GM18520 (cell line): Measurements from ENCODE around the gene HSD3B2.
"Not testable (repeated sequence)": the region's sequence is repeated elsewhere in the genome, so short reads cannot be mapped to it uniquely, and the experiment has no call there.

Experiments
- ATAC-seq: cut with Tn5 transposase; IDR thresholded peaks from one replicate; pipeline ENCODE4 v1.9.1; 2021; ENCODE audit not compliant: unreplicated experiment

The HSD3B2 gene

GRCh38 chr1:119414950-119415349 is at the start of gene HSD3B2:
TSS of gene HSD3B2 (plus strand) at chr1:119415150. CDS start at chr1:119415420, 270 bp downstream.
- ATAC-seq, result no peak

GRCh38 chr1:119366424-119366823 is 48.5 kb upstream of the HSD3B2 start:
- ATAC-seq, result peak; percentile 57

- ATAC-seq, result no peak
These were observed 47.4 kb upstream of the HSD3B2 start for GRCh38 chr1:119367432-119368124.

- no peak for ATAC-seq
These were observed 46.4 kb upstream of the HSD3B2 start, which contains the start of gene HAO2 for GRCh38 chr1:119368554-119368953. TSS of gene HAO2 (plus strand) at chr1:119368785. CDS start at chr1:119381086, 12,301 bp downstream.

GRCh38 chr1:119370748-119371147 is 44.2 kb upstream of the HSD3B2 start:
- ATAC-seq, result no peak

GRCh38 chr1:119371815-119372214 is 43.1 kb upstream of the HSD3B2 start:
- no peak for ATAC-seq

- ATAC-seq, result peak; percentile 52
These were observed 42.4 kb upstream of the HSD3B2 start for GRCh38 chr1:119372503-119373086.

GRCh38 chr1:119373465-119373864 is 41.5 kb upstream of the HSD3B2 start:
- no peak for ATAC-seq

- ATAC-seq, result no peak
These were observed 40.6 kb upstream of the HSD3B2 start for GRCh38 chr1:119374208-119374874.

- ATAC-seq, result no peak
These were observed 39.6 kb upstream of the HSD3B2 start for GRCh38 chr1:119375366-119375765.

- no peak for ATAC-seq
These were observed 38.4 kb upstream of the HSD3B2 start for GRCh38 chr1:119376594-119376993.

- not testable (repeated sequence) for ATAC-seq
These were observed 37.4 kb upstream of the HSD3B2 start for GRCh38 chr1:119377594-119377993.

- ATAC-seq, result no peak
These were observed 35.8 kb upstream of the HSD3B2 start for GRCh38 chr1:119379117-119379516.

- ATAC-seq, result no peak
These were observed 34.6 kb upstream of the HSD3B2 start for GRCh38 chr1:119380304-119380703.

- no peak for ATAC-seq
These were observed 33.8 kb upstream of the HSD3B2 start for GRCh38 chr1:119380983-119381662.

- ATAC-seq, result no peak
These were observed 30.4 kb upstream of the HSD3B2 start for GRCh38 chr1:119384591-119384990.

- ATAC-seq, result no peak
These were observed 29.3 kb upstream of the HSD3B2 start for GRCh38 chr1:119385650-119386049.

- ATAC-seq, result no peak
These were observed 27.1 kb upstream of the HSD3B2 start for GRCh38 chr1:119387858-119388257.

- no peak for ATAC-seq
These were observed 26.5 kb upstream of the HSD3B2 start for GRCh38 chr1:119388450-119388849.

GRCh38 chr1:119390526-119390925 is 24.4 kb upstream of the HSD3B2 start:
- ATAC-seq, result no peak

GRCh38 chr1:119391749-119392148 is 23.2 kb upstream of the HSD3B2 start:
- ATAC-seq, result no peak

GRCh38 chr1:119394085-119394484 is 20.9 kb upstream of the HSD3B2 start:
- ATAC-seq, result no peak
